Small intestine (tissue), 7 donors: Measurements from ENCODE around the gene KRTAP10-8. TPM values are rescaled to one million over a fixed set of nuclear protein-coding genes. Genes with fewer than 3 reads are reported as not detected.
"Not testable (repeated sequence)": the region's sequence is repeated elsewhere in the genome, so short reads cannot be mapped to it uniquely, and the experiment has no call there.

Experiments
- DNase-seq, 2 donors: peaks; one replicate each; pipeline versions ENCODE4 v3.0.0 to v3.0.0-alpha.2; 2013
- FAIRE-seq: peaks from 2 replicates; lab custom pipeline; 2012; peaks lifted over from hg19 to GRCh38; lab: Jason Lieb, UNC
- H3K27ac ChIP-seq, 3 donors: one replicate each; pipeline ENCODE4 v1.5.1; 2013; ENCODE audit warnings: low read length in 2 of 3, mild to moderate bottlenecking in 2 of 3, control low read depth in 1 of 3, inconsistent platforms in 1 of 3, low read depth in 1 of 3, moderate library complexity in 1 of 3
- H3K27me3 ChIP-seq, 3 donors: one replicate each; pipeline ENCODE4 v1.6.1; 2013; ENCODE audit warnings: low read length in 3 of 3, inconsistent platforms in 1 of 3; ENCODE audit not compliant: control insufficient read depth in 3 of 3, insufficient read depth in 3 of 3
- H3K36me3 ChIP-seq, 3 donors: one replicate each; pipeline ENCODE4 v1.6.1; 2013; ENCODE audit warnings: low read length in 3 of 3, inconsistent platforms in 1 of 3, low read depth in 1 of 3, mild to moderate bottlenecking in 1 of 3, moderate library complexity in 1 of 3; ENCODE audit not compliant: control insufficient read depth in 3 of 3, insufficient read depth in 2 of 3
- H3K4me1 ChIP-seq, 3 donors: one replicate each; pipeline ENCODE4 v1.6.1; 2013; ENCODE audit warnings: low read length in 2 of 3, inconsistent platforms in 1 of 3, low read depth in 1 of 3, mild to moderate bottlenecking in 1 of 3, moderate library complexity in 1 of 3; ENCODE audit not compliant: control insufficient read depth in 3 of 3, insufficient read depth in 2 of 3
- H3K4me3 ChIP-seq, 3 donors: one replicate each; pipeline ENCODE4 v1.5.1; 2013; ENCODE audit warnings: low read length in 3 of 3, control low read depth in 1 of 3, inconsistent platforms in 1 of 3, low read depth in 1 of 3, mild to moderate bottlenecking in 1 of 3, moderate library complexity in 1 of 3
- H3K9me3 ChIP-seq, 2 donors: one replicate each; pipeline ENCODE4 v1.6.1; 2013; ENCODE audit warnings: low read depth in 1 of 2, low read length in 1 of 2; ENCODE audit not compliant: control insufficient read depth in 2 of 2, insufficient read depth in 1 of 2
- WGBS, 3 donors: extraction: QIAGEN DNeasy Blood & Tissue Kit; methylation state at CpG; one replicate each; pipeline ENCODE4 v1.1.7; 2013; 5-methylcytosine and 5-hydroxymethylcytosine counted together
- polyA plus RNA-seq, 4 donors: library from polyadenylated mRNA; stranded (reverse) in 3 of 4; unstranded in 1 of 4; fragments of 200-250 nt in 3 of 4; fragments of 120-200 nt in 1 of 4; gene quantifications; one replicate each; pipeline versions ENCODE4 v1.2.1 to v1.2.3, GENCODE V29; 2013
- donor health status: healthy with polysubstance abuse.
- donor health status: control.
- donor health status: control.
- donor health status: Bipolar disorder and iron deficiency.
- donor health status: healthy.

KRTAP10-8 gene
- polyA plus RNA-seq, 4 donors: not detected

GRCh38 chr21:44656868-44657267 lies 45.0 kb downstream of the KRTAP10-8 start:
- Histone ChIP-seq H3K36me3 (no peaks in the 10 kb centered on the region), H3K4me3 (no peak overlapping the region), H3K27ac (peak overlapping the region in 2 of 3 donors; percentile 50 to 83), H3K4me1 (peaks cover 0 to 3% (median 0%) of the 10 kb centered on the region in 3 donors), H3K27me3 (no peaks in the 10 kb centered on the region), H3K9me3 (peaks cover 1 to 11% of the 10 kb centered on the region in 2 donors)
- FAIRE-seq (no peak), DNase-seq (no peak)
- 23 to 66% (median 29%) methylated on average over 1 of the region's 1 CpG for WGBS, 3 donors

- peaks cover 1 to 11% of the 10 kb centered on the region in 2 donors for H3K9me3 ChIP-seq
- H3K27me3 ChIP-seq: no peaks in the 10 kb centered on the region
- FAIRE-seq (no peak), DNase-seq (peak in 1 of 2 donors; percentile 52)
- H3K4me3 ChIP-seq: no peak within 1 kb of the TSS
- no peaks in the 10 kb centered on the region for H3K36me3 ChIP-seq
- 70 to 75% (median 71%) methylated on average over 26 of the region's 26 CpGs for WGBS, 3 donors
- peak within 1 kb of the TSS in 2 of 3 donors; percentile 68 to 83 for H3K27ac ChIP-seq
- H3K4me1 ChIP-seq: peaks cover 0 to 3% (median 0%) of the 10 kb centered on the region in 3 donors
Measured at GRCh38 chr21:44657635-44658540, 46.0 kb downstream of the KRTAP10-8 start, which contains the start of gene KRTAP12-3. Gene KRTAP12-3, plus strand, starts transcription at chr21:44657932. Its CDS starts 48 bp downstream, at chr21:44657980.

- Histone ChIP-seq H3K27ac (peak overlapping the region in 1 of 3 donors; percentile 83), H3K4me1 (peaks cover 0 to 3% (median 0%) of the 10 kb centered on the region in 3 donors), H3K4me3 (no peak overlapping the region), H3K36me3 (no peaks in the 10 kb centered on the region), H3K27me3 (no peaks in the 10 kb centered on the region), H3K9me3 (peaks cover 1 to 8% of the 10 kb centered on the region in 2 donors)
- FAIRE-seq (no peak), DNase-seq (no peak)
- 77 to 79% (median 79%) methylated on average over 5 of the region's 5 CpGs for WGBS, 3 donors
Measured at GRCh38 chr21:44658541-44658910, 46.6 kb downstream of the KRTAP10-8 start.

- Histone ChIP-seq H3K4me3 (no peak overlapping the region), H3K4me1 (peaks cover 0 to 3% (median 0%) of the 10 kb centered on the region in 3 donors), H3K27ac (peak overlapping the region in 1 of 3 donors; percentile 83), H3K27me3 (no peaks in the 10 kb centered on the region), H3K9me3 (peaks cover 1 to 8% of the 10 kb centered on the region in 2 donors), H3K36me3 (no peaks in the 10 kb centered on the region)
- FAIRE-seq (no peak), DNase-seq (peak in 1 of 2 donors; percentile 26)
- 24 to 54% (median 34%) methylated on average over 11 of the region's 11 CpGs for WGBS, 3 donors
Measured at GRCh38 chr21:44658913-44659595, 47.2 kb downstream of the KRTAP10-8 start.

- WGBS, 3 donors: 47 to 73% (median 55%) methylated on average over 7 of the region's 7 CpGs
- not testable (repeated sequence) for H3K27me3 ChIP-seq, H3K4me3 ChIP-seq, DNase-seq, H3K27ac ChIP-seq, H3K36me3 ChIP-seq, H3K4me1 ChIP-seq, H3K9me3 ChIP-seq, FAIRE-seq
Measured at GRCh38 chr21:44661567-44661966, 49.7 kb downstream of the KRTAP10-8 start.

Other genes starting within 250 kb of the KRTAP10-8 start
- gene LRRC3, start 156.6 kb upstream of the KRTAP10-8 start, polyA plus RNA-seq: 10 to 100 TPM in 1 of 4 donors, 1 to 10 TPM in 1, under 1 TPM in 2; 0.22 to 17.3 (median 1.3) TPM
- gene KRTAP10-1, start 71.9 kb upstream of the KRTAP10-8 start, polyA plus RNA-seq: not detected
- gene KRTAP10-2, start 60.6 kb upstream of the KRTAP10-8 start, polyA plus RNA-seq: not detected
- not detected for gene KRTAP10-3, start 53.3 kb upstream of the KRTAP10-8 start, polyA plus RNA-seq
- not detected for gene KRTAP10-4, start 38.4 kb upstream of the KRTAP10-8 start, polyA plus RNA-seq
- gene KRTAP10-5, start 31.5 kb upstream of the KRTAP10-8 start, polyA plus RNA-seq: not detected
- not detected for gene KRTAP10-6, start 19.6 kb upstream of the KRTAP10-8 start, polyA plus RNA-seq
- not detected for gene KRTAP10-7, start 11.5 kb upstream of the KRTAP10-8 start, polyA plus RNA-seq
- gene KRTAP10-9, start 15.0 kb downstream of the KRTAP10-8 start, polyA plus RNA-seq: not detected
- not detected for gene KRTAP10-10, start 25.3 kb downstream of the KRTAP10-8 start, polyA plus RNA-seq
- gene KRTAP10-11, start 34.3 kb downstream of the KRTAP10-8 start, polyA plus RNA-seq: not detected
- gene KRTAP12-4, start 42.6 kb downstream of the KRTAP10-8 start, polyA plus RNA-seq: not detected
- gene KRTAP12-3, start 45.9 kb downstream of the KRTAP10-8 start, polyA plus RNA-seq: not detected
- gene KRTAP12-2, start 54.8 kb downstream of the KRTAP10-8 start, polyA plus RNA-seq: not detected
- under 1 TPM in 1 of 4 donors, not detected in 3; 0.09 TPM for gene KRTAP12-1, start 70.1 kb downstream of the KRTAP10-8 start, polyA plus RNA-seq
- not detected for gene KRTAP10-12, start 85.1 kb downstream of the KRTAP10-8 start, polyA plus RNA-seq
- under 1 TPM in 3 of 4 donors, not detected in 1; 0.09 to 0.53 (median 0.27) TPM for gene TSPEAR, start 99.5 kb downstream of the KRTAP10-8 start, polyA plus RNA-seq
- gene UBE2G2, start 189.7 kb downstream of the KRTAP10-8 start, polyA plus RNA-seq: 10 to 100 TPM; 30.0 to 75.4 (median 38.7) TPM
- 100 to 1,000 TPM in 1 of 4 donors, 10 to 100 TPM in 3; 70.8 to 105 (median 77.3) TPM for gene SUMO3, start 206.0 kb downstream of the KRTAP10-8 start, polyA plus RNA-seq